Ovary (tissue), 9 donors: Measurements from ENCODE around the gene EPB41L3. TPM values are rescaled to one million over a fixed set of nuclear protein-coding genes. Genes with fewer than 3 reads are reported as not detected.
A peak's percentile ranks its signal among the peaks of the same experiment; 100 is the strongest.
"Not testable (repeated sequence)": the region's sequence is repeated elsewhere in the genome, so short reads cannot be mapped to it uniquely, and the experiment has no call there.

Experiments used
- DNase-seq, 5 donors: peaks; one replicate each; pipeline ENCODE4 v3.0.0-alpha.2; 2019 to 2020
- H3K27ac ChIP-seq, 2 donors: fragments of 200-600 bp; one replicate each; pipeline versions ENCODE4 v1.5.1 to v1.8.0; 2019 to 2022
- H3K27me3 ChIP-seq: fragments of 200-600 bp; one replicate; pipeline ENCODE4 v1.8.0; 2022
- H3K36me3 ChIP-seq: fragments of 200-600 bp; sonication (generic); one replicate; pipeline ENCODE4 v1.5.1; 2019
- H3K4me1 ChIP-seq: one replicate; pipeline ENCODE4 v1.8.1; 2013; ENCODE audit warnings: mild to moderate bottlenecking, moderate library complexity; ENCODE audit not compliant: insufficient read depth
- H3K4me3 ChIP-seq: fragments of 200-600 bp; sonication (generic); one replicate; pipeline ENCODE4 v1.5.1; 2017
- H3K9me3 ChIP-seq, 2 donors: fragments of 200-600 bp in 1 of 2; sonication (generic) in 1 of 2; one replicate each; pipeline versions ENCODE4 v1.5.1 to v1.8.1; 2013 to 2019; ENCODE audit warnings: mild to moderate bottlenecking in 1 of 2, moderate library complexity in 1 of 2
- CTCF ChIP-seq, 3 donors: fragments of 450-650 bp in 2 of 3; fragments of 200-600 bp in 1 of 3; IDR thresholded peaks; one replicate each; pipeline versions ENCODE4 v1.5.1 to v1.8.0; 2016 to 2022; ENCODE audit warnings: antibody characterized with exemption in 3 of 3, mild to moderate bottlenecking in 1 of 3
- EP300 ChIP-seq: sonication (generic); formaldehyde crosslinking; IDR thresholded peaks from one replicate; pipeline ENCODE4 v1.6.1; 2017; ENCODE audit warnings: antibody characterized with exemption
- POLR2A ChIP-seq: fragments of 450-650 bp; IDR thresholded peaks from one replicate; pipeline ENCODE4 v1.6.1; 2017; ENCODE audit warnings: antibody characterized with exemption, mild to moderate bottlenecking, moderate library complexity
- WGBS, 3 donors: extraction: QIAGEN DNeasy Blood & Tissue Kit in 1 of 3; methylation state at CpG; one replicate each; pipeline versions ENCODE4 v1.1.5 to v1.1.7; 2013 to 2017; 5-methylcytosine and 5-hydroxymethylcytosine counted together
- intact Hi-C, 4 donors: fragments of 100-400 bp; cut with DNase I; formaldehyde crosslinking; loops; one replicate each; pipeline versions ENCODE4 v1.11.0 to v1.15.1; 2022 to 2023
- polyA plus RNA-seq, 2 donors: library from polyadenylated mRNA; stranded (reverse); fragments of 200-250 nt in 1 of 2; fragments of 350-450 nt in 1 of 2; fragmentation: Illumina TruSeq in 1 of 2; extraction: RNeasy Lipid Tissue Mini Kit (QIAGEN cat#74804) in 1 of 2; gene quantifications; one replicate each; pipeline ENCODE4 v1.2.3, GENCODE V29; 2013 to 2014
- total RNA-seq, 7 donors: library from RNA; depleted of rRNA in 2 of 7; stranded (reverse); fragments of >200 nt in 2 of 7; fragmentation: NEBNext Ultra II Directional in 3 of 7; extraction: Animal tissue kit (Norgen Biotek cat#: 25700) in 3 of 7; gene quantifications; one replicate each; pipeline versions ENCODE4 v1.1.0 to v1.2.4, GENCODE V29; 2016 to 2023
- donor health status: DM: no; HTN: no; CAD: no; lungs with moderate emphysema.
- donor health status: DM: no; HTN: no; CAD: no.
- donor health status: Bipolar disorder and iron deficiency.
- donor health status: DM: yes; HTN: yes; CAD: no.
- donor health status: DM: no; HTN: no; CAD: no.
- donor health status: DM: yes; HTN: yes; CAD: no.

Gene EPB41L3
- total and polyA plus RNA-seq, 9 donors: 6.6 to 58.1 (median 29.5) TPM

DNA sequence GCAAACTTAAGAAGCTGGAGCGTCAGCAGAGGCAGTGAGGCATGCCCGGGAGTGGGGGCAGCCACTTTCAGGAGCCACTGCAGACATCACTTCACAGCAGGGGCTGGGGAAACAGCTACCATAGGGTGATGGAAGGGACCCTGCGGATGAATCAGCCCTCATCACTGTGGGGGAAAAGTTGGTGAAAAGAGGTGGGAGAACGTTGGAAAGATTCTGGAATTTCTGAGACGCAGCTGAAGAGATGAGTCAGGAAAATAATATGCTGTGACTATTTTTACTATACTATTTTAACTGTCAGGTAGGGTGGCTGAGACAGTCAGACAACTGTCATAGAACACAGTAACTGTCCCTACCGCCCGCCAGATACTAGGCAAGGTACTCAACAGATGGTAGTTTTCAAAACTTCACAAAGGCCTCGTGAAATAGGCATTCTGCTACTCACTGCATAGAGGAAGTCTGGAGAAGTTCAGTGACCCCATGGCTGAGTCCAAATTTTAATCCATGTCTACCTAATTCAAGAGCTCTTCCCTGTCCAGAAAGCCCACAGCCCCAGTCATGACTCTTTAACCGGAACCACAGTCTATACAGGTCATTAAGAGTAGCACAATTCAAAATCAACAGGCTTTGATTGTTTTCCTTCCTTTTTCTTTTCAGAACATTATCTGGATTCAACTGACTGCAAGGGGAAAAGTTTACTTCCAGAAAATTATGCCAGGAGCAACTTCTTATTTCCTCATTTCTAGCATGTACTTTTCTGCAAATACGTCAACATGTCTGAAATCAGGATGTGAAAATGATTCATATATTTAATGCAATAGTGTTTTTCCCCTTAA lies 39.3 kb upstream of the EPB41L3 start:
- no peaks in the 10 kb centered on the region for H3K9me3 ChIP-seq
- H3K36me3 ChIP-seq: no peaks in the 10 kb centered on the region
- no peak overlapping the region for H3K4me3 ChIP-seq
- intact Hi-C loops: no loop called here
- no peak for TF ChIP-seq POLR2A
- TF ChIP-seq EP300: no peak
- no peak for TF ChIP-seq CTCF (IDR thresholded peaks at IDR 0.05)
- 45 to 47% (median 46%) methylated on average over 10 of the region's 10 CpGs for WGBS, 3 donors
- no peaks in the 10 kb centered on the region for H3K4me1 ChIP-seq
- no peak overlapping the region for H3K27ac ChIP-seq
- H3K27me3 ChIP-seq: no peaks in the 10 kb centered on the region
- DNase-seq: no peak

- no peak overlapping the region for H3K27ac ChIP-seq
- TF ChIP-seq POLR2A (no peak), CTCF (IDR thresholded peaks at IDR 0.05) (no peak), EP300 (no peak)
- no peak overlapping the region for H3K4me3 ChIP-seq
- DNase-seq: peak in 3 of 5 donors; percentile 23 to 34 (median 24)
- no peaks in the 10 kb centered on the region for H3K36me3 ChIP-seq
- no peaks in the 10 kb centered on the region for H3K4me1 ChIP-seq
- intact Hi-C loops: no loop called here
- H3K27me3 ChIP-seq: no peaks in the 10 kb centered on the region
- no peaks in the 10 kb centered on the region for H3K9me3 ChIP-seq
- WGBS, 3 donors: 2 to 12% (median 3%) methylated on average over 5 of the region's 5 CpGs
Measured at GRCh38 chr18:5582076-5582475, 38.3 kb upstream of the EPB41L3 start.

DNA sequence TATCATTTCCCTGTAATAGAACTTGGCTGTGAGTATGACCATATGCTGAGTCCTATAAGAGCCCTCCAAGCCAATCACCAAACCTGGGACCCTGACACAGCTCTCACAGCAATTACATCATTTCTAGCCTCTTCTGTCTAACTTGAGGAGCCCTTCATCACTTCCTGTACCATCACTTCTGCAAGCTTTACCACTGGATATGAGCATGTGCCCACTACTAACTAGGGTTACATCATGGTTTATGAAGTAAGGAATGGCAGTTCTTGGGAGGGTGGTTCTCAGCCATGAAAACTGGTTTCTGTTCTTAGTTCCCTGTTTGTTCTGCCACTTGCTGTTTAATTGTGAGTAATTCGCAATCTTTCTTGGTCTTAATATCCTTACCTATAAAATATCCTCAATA lies 31.0 kb upstream of the EPB41L3 start:
- no peak overlapping the region for H3K27ac ChIP-seq
- DNase-seq: no peak

GRCh38 chr18:5571666-5572065 lies 27.9 kb upstream of the EPB41L3 start:
- intact Hi-C loops: no loop called here

More for the DNA sequence above, 31.0 kb upstream of the EPB41L3 start:
- TF ChIP-seq EP300 (no peak), POLR2A (no peak), CTCF (IDR thresholded peaks at IDR 0.05) (no peak)
- H3K4me3 ChIP-seq: no peak overlapping the region
- intact Hi-C loops: no loop called here
- WGBS, 3 donors: 97 to 100% (median 98%) methylated on average over 1 of the region's 1 CpG
- H3K9me3 ChIP-seq: no peaks in the 10 kb centered on the region
- no peaks in the 10 kb centered on the region for H3K4me1 ChIP-seq
- no peaks in the 10 kb centered on the region for H3K36me3 ChIP-seq
- H3K27me3 ChIP-seq: no peaks in the 10 kb centered on the region

DNA sequence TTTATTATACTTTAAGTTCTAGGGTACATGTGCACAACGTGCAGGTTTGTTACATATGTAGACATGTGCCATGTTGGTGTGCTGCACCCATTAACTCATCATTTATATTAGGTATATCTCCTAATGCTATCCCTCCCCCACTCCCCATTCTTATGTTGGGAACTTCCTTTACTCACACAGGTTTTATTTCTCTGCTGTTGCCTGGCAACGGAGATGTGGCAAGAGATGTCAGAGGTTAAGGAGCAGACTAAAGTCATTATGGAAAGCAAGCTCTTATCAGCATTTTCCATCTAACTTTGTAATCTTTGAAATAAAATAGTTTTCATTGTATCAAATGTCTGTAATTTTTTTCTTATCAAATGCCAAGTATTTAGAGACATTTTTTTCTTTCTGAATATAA lies 26.8 kb upstream of the EPB41L3 start:
- WGBS, 3 donors: 37 to 40% (median 38%) methylated on average over 2 of the region's 2 CpGs
- H3K9me3 ChIP-seq, DNase-seq, H3K27ac ChIP-seq, H3K36me3 ChIP-seq, H3K4me3 ChIP-seq, intact Hi-C loops, H3K4me1 ChIP-seq, H3K27me3 ChIP-seq: not testable (repeated sequence)

More at GRCh38 chr18:5571666-5572065, 27.9 kb upstream of the EPB41L3 start:
- H3K4me3 ChIP-seq: no peak overlapping the region
- H3K27ac ChIP-seq: no peak overlapping the region
- 79 to 94% (median 83%) methylated on average over 2 of the region's 2 CpGs for WGBS, 3 donors
- no peaks in the 10 kb centered on the region for H3K9me3 ChIP-seq
- H3K4me1 ChIP-seq: no peaks in the 10 kb centered on the region
- TF ChIP-seq POLR2A: no peak
- no peak for TF ChIP-seq EP300
- TF ChIP-seq CTCF (IDR thresholded peaks at IDR 0.05): no peak
- H3K27me3 ChIP-seq: no peaks in the 10 kb centered on the region
- no peak for DNase-seq
- H3K36me3 ChIP-seq: no peaks in the 10 kb centered on the region
